ENCODE data around the gene KIAA0513. TPM values are rescaled to one million over a fixed set of nuclear protein-coding genes. Genes with fewer than 3 reads are reported as not detected.

KIAA0513 gene
- total RNA-seq, 1 donor from 2014 or later: 6.1 TPM

- H3K27ac Mint-ChIP-seq: no peak overlapping the region
- TF ChIP-seq EZH2phosphoT487 (IDR thresholded peaks at IDR 0.05) (no peak), EZH2 (IDR thresholded peaks at IDR 0.05) (no peak)
- TF ChIP-seq, protein P1, sequence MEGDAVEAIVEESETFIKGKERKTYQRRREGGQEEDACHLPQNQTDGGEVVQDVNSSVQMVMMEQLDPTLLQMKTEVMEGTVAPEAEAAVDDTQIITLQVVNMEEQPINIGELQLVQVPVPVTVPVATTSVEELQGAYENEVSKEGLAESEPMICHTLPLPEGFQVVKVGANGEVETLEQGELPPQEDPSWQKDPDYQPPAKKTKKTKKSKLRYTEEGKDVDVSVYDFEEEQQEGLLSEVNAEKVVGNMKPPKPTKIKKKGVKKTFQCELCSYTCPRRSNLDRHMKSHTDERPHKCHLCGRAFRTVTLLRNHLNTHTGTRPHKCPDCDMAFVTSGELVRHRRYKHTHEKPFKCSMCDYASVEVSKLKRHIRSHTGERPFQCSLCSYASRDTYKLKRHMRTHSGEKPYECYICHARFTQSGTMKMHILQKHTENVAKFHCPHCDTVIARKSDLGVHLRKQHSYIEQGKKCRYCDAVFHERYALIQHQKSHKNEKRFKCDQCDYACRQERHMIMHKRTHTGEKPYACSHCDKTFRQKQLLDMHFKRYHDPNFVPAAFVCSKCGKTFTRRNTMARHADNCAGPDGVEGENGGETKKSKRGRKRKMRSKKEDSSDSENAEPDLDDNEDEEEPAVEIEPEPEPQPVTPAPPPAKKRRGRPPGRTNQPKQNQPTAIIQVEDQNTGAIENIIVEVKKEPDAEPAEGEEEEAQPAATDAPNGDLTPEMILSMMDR (IDR thresholded peaks at IDR 0.05): no peak
- Histone ChIP-seq H3K36me3 (no peaks in the 10 kb centered on the region), H3K27me3 (no peaks in the 10 kb centered on the region), H3K4me2 (no peak overlapping the region), H3K79me2 (ENCODE audit: low read depth) (no peaks in the 10 kb centered on the region), H3K9ac (no peak overlapping the region), H3K27ac (no peak overlapping the region), H4K20me1 (ENCODE audit: low read depth) (no peaks in the 10 kb centered on the region), H3K4me1 (peaks cover 15% of the 10 kb centered on the region), H3K4me3 (no peak overlapping the region), H3F3A (ENCODE audit: low read depth) (no peaks in the 10 kb centered on the region), H2AFZ (replicated peaks) (no peak overlapping the region), H3K9me3 (ENCODE audit: low read depth) (no peaks in the 10 kb centered on the region)
- H3K4me3 Mint-ChIP-seq: no peak overlapping the region
- peaks cover 2% of the 10 kb centered on the region for H3K27me3 Mint-ChIP-seq (ENCODE audit: insufficient read depth, low read depth)
- no peaks in the 10 kb centered on the region for H3K9me3 Mint-ChIP-seq
- no peak for DNase-seq (ENCODE audit: low spot score)
- H3K4me1 Mint-ChIP-seq: peaks cover 20% of the 10 kb centered on the region
- H3K36me3 Mint-ChIP-seq: peaks cover 2% of the 10 kb centered on the region
These were observed 27.4 kb downstream of the KIAA0513 start for GRCh38 chr16:85054948-85055492.

DNA sequence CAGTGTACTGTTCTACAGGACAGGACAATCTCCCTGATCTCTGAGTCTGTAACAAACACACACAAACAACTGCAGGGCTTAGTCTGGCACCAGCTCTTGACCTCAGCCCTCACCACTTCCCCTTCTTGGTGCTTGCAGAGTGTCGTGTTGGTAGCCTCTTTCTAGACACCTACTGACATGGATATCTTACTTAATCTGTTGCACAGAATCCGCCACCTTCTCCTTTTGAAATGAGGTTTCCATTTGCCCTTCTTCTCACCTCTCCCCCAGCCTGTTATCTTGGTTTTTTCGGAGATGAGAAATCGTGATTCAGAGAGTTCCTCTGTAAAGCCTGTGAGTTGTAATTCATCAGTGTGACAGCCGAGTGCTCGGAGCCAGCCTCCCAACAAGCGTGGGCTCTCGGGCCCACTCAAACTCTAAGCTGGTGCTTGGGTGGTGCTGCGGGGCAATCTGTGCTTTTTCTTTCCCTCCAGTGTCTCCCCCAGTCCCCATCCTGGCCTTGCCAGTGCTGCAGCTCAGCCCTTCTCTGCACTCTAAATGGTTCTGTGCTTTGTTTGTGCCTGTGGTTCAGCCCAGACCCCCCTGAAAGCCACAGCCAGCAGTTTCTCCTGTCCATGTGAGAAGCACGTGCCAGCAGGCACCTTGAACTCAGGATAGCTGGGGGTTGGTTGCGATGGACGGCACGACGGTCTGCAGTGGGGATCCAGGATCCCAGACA lies 28.1 kb downstream of the KIAA0513 start:
- Histone ChIP-seq H3K4me2 (no peak overlapping the region), H3K9me3 (ENCODE audit: low read depth) (no peaks in the 10 kb centered on the region), H3K4me3 (no peak overlapping the region), H3K79me2 (ENCODE audit: low read depth) (no peaks in the 10 kb centered on the region), H3K4me1 (peaks cover 15% of the 10 kb centered on the region), H3F3A (ENCODE audit: low read depth) (no peaks in the 10 kb centered on the region), H3K27me3 (no peaks in the 10 kb centered on the region), H3K9ac (no peak overlapping the region), H4K20me1 (ENCODE audit: low read depth) (no peaks in the 10 kb centered on the region), H3K36me3 (no peaks in the 10 kb centered on the region), H3K27ac (no peak overlapping the region), H2AFZ (replicated peaks) (no peak overlapping the region)
- Mint-ChIP-seq H3K4me1 (peaks cover 20% of the 10 kb centered on the region), H3K36me3 (peaks cover 2% of the 10 kb centered on the region), H3K9me3 (no peaks in the 10 kb centered on the region), H3K4me3 (no peak overlapping the region), H3K27ac (no peak overlapping the region), H3K27me3 (ENCODE audit: insufficient read depth, low read depth) (peaks cover 2% of the 10 kb centered on the region)
- DNase-seq (ENCODE audit: low spot score): no peak
- TF ChIP-seq, protein P1 (IDR thresholded peaks at IDR 0.05): no peak
- TF ChIP-seq EZH2phosphoT487 (IDR thresholded peaks at IDR 0.05): no peak
- TF ChIP-seq EZH2 (IDR thresholded peaks at IDR 0.05): no peak

DNA sequence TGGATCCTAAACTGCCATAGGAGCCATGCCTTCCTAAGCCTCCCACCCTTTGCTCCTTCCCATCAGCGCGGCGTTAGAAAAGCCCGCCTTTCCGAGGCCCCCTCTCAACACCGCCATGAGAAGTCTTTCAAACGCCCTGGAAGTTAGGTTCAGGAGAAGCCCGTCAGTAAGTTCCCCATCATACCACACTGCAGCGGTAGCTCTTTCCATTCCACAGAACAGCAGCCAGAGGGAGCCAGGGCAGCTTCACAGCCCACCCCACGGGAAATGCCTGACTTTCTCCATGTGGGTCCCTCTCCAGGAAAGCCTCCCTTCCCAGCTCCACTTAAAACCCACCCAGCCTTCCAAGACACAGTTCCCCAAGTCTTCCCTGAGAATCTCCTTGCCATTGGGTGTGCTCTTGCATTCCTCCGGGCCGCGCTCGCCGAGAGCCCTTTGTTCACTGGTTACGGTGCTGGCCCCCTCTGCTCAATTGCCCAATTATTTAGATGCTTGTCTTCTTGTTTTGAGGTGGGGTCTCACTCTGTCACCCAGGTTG lies 28.7 kb downstream of the KIAA0513 start:
- no peak overlapping the region for H3K27ac Mint-ChIP-seq
- H4K20me1 ChIP-seq (ENCODE audit: low read depth): no peaks in the 10 kb centered on the region
- TF ChIP-seq, protein P1 (IDR thresholded peaks at IDR 0.05): peak; percentile 47
- no peak for TF ChIP-seq EZH2phosphoT487 (IDR thresholded peaks at IDR 0.05)

More for the DNA sequence above, 28.7 kb downstream of the KIAA0513 start:
- Mint-ChIP-seq H3K36me3 (peaks cover 2% of the 10 kb centered on the region), H3K4me3 (no peak overlapping the region), H3K27me3 (ENCODE audit: insufficient read depth, low read depth) (peaks cover 3% of the 10 kb centered on the region), H3K4me1 (peaks cover 20% of the 10 kb centered on the region), H3K9me3 (no peaks in the 10 kb centered on the region)
- Histone ChIP-seq H3K27ac (no peak overlapping the region), H2AFZ (replicated peaks) (peak overlapping the region; percentile 44), H3K9me3 (ENCODE audit: low read depth) (no peaks in the 10 kb centered on the region), H3K27me3 (no peaks in the 10 kb centered on the region), H3K4me1 (peaks cover 15% of the 10 kb centered on the region), H3K9ac (no peak overlapping the region), H3K4me3 (no peak overlapping the region), H3F3A (ENCODE audit: low read depth) (no peaks in the 10 kb centered on the region), H3K4me2 (peak overlapping the region; percentile 21), H3K79me2 (ENCODE audit: low read depth) (no peaks in the 10 kb centered on the region), H3K36me3 (no peaks in the 10 kb centered on the region)
- peak; percentile 47 for DNase-seq (ENCODE audit: low spot score)

Measured in neural progenitor cell (in vitro differentiated cells).